Mucosa of descending colon (tissue), 3 donors: ENCODE measurements around the gene PDLIM3. TPM values are rescaled to one million over a fixed set of nuclear protein-coding genes. Genes with fewer than 3 reads are reported as not detected.

Experiments used
- ATAC-seq: fragments of 200-7000 bp; cut with Tn5 transposase; one replicate; pipeline ENCODE4 v1.9.1; 2020; ENCODE audit warnings: mild to moderate bottlenecking, moderate library complexity
- DNase-seq, 3 donors: peaks; one replicate each; pipeline ENCODE4 v3.0.0-alpha.2; 2020
- H3K36me3 ChIP-seq: fragments of 200-600 bp; one replicate; pipeline ENCODE4 v1.8.0; 2021; ENCODE audit warnings: low read depth, mild to moderate bottlenecking
- H3K4me1 ChIP-seq: fragments of 200-600 bp; one replicate; pipeline ENCODE4 v1.8.0; 2021; ENCODE audit warnings: low read depth, mild to moderate bottlenecking
- H3K4me3 ChIP-seq: fragments of 200-600 bp; one replicate; pipeline ENCODE4 v1.8.0; 2021; ENCODE audit warnings: mild to moderate bottlenecking
- H3K9me3 ChIP-seq: fragments of 200-600 bp; one replicate; pipeline ENCODE4 v1.8.0; 2021; ENCODE audit warnings: mild to moderate bottlenecking
- CTCF ChIP-seq: fragments of 200-600 bp; IDR thresholded peaks from one replicate; pipeline ENCODE4 v1.8.0; 2022; ENCODE audit warnings: antibody characterized with exemption, mild to moderate bottlenecking
- intact Hi-C, 2 donors: fragments of 100-400 bp; cut with DNase I in 1 of 2; cut with micrococcal nuclease in 1 of 2; formaldehyde crosslinking; loops; one replicate each; pipeline versions ENCODE4 v1.11.0 to v1.11.1; 2022; cut with DNase I, micrococcal nuclease
- total RNA-seq, 3 donors: library from RNA; stranded (reverse); fragmentation: NEBNext Ultra II Directional in 2 of 3; extraction: Animal tissue kit (Norgen Biotek cat#: 25700) in 2 of 3; gene quantifications; one replicate each; pipeline versions ENCODE4 v1.2.1 to v1.2.4, GENCODE V29; 2021 to 2023
- donor health status: DM: no; HTN: no; CAD: no; lungs with moderate emphysema.
- donor health status: DM: no; HTN: no; CAD: no.
- donor health status: DM: no; HTN: yes; CAD: no.

Gene PDLIM3
- total RNA-seq, 3 donors from 2014 or later: 8.9 to 193 (median 16.5) TPM

GRCh38 chr4:185472103-185472542 is 63.2 kb downstream of the PDLIM3 start:
- no peak for TF ChIP-seq CTCF
- ATAC-seq (no peak), DNase-seq (no peak)
- no peaks in the 10 kb centered on the region for H3K4me1 ChIP-seq
- H3K4me3 ChIP-seq: no peak overlapping the region
- H3K36me3 ChIP-seq: no peaks in the 10 kb centered on the region
- intact Hi-C loops: loop anchor here (5.0 to 10.0 kb wide), 2 partner anchors 123 to 125 kb away; no protein-coding TSS in a partner anchor
- no peaks in the 10 kb centered on the region for H3K9me3 ChIP-seq

- intact Hi-C loops: loop anchor here (5.0 to 10.0 kb wide), 2 partner anchors 123 to 126 kb away; no protein-coding TSS in a partner anchor
- H3K36me3 ChIP-seq: no peaks in the 10 kb centered on the region
- H3K4me1 ChIP-seq: no peaks in the 10 kb centered on the region
- H3K4me3 ChIP-seq: peak within 1 kb of the TSS; percentile 30
- DNase-seq (peak; percentile 95 to 97 (median 96)), ATAC-seq (peak; percentile 98)
- H3K9me3 ChIP-seq: no peaks in the 10 kb centered on the region
- peak; percentile 73 for TF ChIP-seq CTCF
Measured at GRCh38 chr4:185471235-185472102, 63.8 kb downstream of the PDLIM3 start, which contains the start of gene CCDC110. TSS of gene CCDC110 (minus strand) at chr4:185471733. CDS start at chr4:185471683, 50 bp downstream.

- ATAC-seq: peak; percentile 56
- Histone ChIP-seq H3K4me1 (no peaks in the 10 kb centered on the region), H3K4me3 (no peak overlapping the region), H3K36me3 (no peaks in the 10 kb centered on the region), H3K9me3 (no peaks in the 10 kb centered on the region)
- peak; percentile 80 to 85 (median 83) for DNase-seq
- intact Hi-C loops: loop anchor here (5.0 to 10.0 kb wide), 2 partner anchors 124 to 127 kb away; no protein-coding TSS in a partner anchor
- TF ChIP-seq CTCF: no peak
Measured at GRCh38 chr4:185470501-185471195, 64.7 kb downstream of the PDLIM3 start.

- no peak for DNase-seq
Measured at GRCh38 chr4:185469580-185470154, 65.6 kb downstream of the PDLIM3 start.

More at GRCh38 chr4:185469580-185470154, 65.6 kb downstream of the PDLIM3 start:
- H3K4me3 ChIP-seq: no peak overlapping the region
- intact Hi-C loops: loop anchor here (5.0 to 10.0 kb wide), 2 partner anchors 125 to 128 kb away; no protein-coding TSS in a partner anchor
- no peaks in the 10 kb centered on the region for H3K9me3 ChIP-seq
- TF ChIP-seq CTCF: no peak
- H3K4me1 ChIP-seq: no peaks in the 10 kb centered on the region
- no peak for ATAC-seq
- H3K36me3 ChIP-seq: no peaks in the 10 kb centered on the region
